Activated CD4-positive, alpha-beta T cell treated with anti-CD3 and anti-CD28 coated beads, Interleukin-2, amount 50 U/mL, for 4 hours (primary cell): ENCODE measurements around the gene MICAL1.
A peak's percentile ranks its signal among the peaks of the same experiment; 100 is the strongest.

Experiments used
- DNase-seq, 2 experiments: peaks; one replicate each; pipeline ENCODE4 v3.0.0-alpha.2; 2020

Gene MICAL1

GRCh38 chr6:109453156-109453555, 2.4 kb downstream of the MICAL1 start:
- DNase-seq = no peak

GRCh38 chr6:109452181-109452580, 3.4 kb downstream of the MICAL1 start:
- DNase-seq = no peak

DNA sequence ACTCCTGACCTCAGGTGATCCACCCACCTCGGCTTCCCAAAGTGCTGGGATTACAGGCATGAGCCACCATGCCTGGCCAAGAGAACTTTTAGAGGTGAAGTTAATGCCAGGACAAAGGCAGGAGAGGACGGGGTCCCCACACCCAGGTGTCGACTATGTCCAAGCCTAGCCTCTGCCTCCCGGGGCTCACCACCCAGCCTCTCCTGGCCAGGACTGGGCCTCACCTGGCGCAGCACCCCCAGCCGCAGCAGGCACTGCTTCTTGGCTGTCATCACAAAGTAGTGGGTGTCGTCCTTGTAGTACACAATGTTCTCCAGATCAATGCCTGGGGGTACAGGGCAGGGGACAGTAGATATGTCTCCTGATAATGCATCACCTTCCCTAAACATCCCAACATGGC, 4.2 kb downstream of the MICAL1 start:
- DNase-seq = no peak

GRCh38 chr6:109450801-109451200, 4.8 kb downstream of the MICAL1 start:
- no peak for DNase-seq

- no peak for DNase-seq
Measured at GRCh38 chr6:109449795-109450673, 5.5 kb downstream of the MICAL1 start.

GRCh38 chr6:109449064-109449794, 6.3 kb downstream of the MICAL1 start:
- no peak for DNase-seq

DNA sequence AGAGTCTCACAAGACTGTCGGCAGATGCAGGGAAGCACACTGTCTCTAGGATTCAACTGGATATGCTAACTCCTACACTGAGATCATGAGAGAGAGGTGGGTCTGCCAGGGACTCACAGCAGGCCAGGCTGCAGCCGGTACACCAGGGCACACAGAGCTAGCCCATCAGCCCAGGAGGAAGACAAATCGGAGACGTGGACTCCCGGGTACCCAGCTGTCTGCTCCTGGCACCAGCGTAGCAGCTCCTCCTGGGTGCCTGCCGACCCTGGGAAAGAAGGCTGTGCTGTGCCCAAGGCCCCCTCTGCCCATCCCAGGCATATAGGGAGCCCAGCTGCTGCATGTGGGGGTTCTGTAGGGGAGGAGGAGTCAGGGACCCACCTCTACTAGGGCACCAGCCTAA, 7.0 kb downstream of the MICAL1 start:
- no peak for DNase-seq

- no peak for DNase-seq
Measured at GRCh38 chr6:109447878-109448555, 7.6 kb downstream of the MICAL1 start.

DNA sequence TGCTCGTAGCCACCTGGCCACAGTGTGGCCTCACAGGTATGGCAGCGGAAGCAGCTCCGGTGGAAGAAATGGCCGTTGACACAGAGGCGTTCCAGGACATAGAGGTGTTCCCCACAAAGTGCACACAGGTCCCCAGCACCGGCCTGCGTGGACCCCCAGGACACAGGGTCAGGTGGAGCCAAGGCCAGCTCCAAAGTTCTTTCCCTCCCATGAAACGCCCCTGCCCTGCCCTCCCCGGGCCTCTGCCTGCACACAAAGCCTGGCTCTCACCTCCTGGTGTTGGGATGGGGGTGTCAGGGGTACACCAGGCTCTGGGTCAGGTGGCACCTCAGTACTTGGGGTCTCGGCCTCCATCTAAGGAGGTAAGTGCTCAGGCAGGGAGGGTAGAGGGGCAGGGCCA, 8.5 kb downstream of the MICAL1 start:
- no peak for DNase-seq

DNA sequence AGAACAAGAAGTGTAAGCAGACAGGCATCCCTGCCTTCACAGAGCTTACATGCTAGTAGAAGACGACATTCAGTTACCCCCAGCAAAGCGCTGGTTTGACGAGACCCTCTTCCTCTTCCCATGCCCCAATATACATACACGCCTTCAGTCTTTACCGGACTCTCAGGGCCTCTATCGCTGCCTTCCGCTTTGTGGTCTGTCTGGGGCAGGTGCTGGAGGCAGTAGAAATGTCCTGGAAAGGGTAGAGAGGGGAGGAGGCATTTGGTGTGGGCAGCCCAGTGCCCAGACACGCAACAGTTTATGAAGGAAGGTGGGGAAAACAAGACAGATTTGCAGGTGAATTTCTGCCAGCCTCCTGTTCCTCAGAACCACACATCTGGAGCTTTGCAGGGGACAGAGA, 9.0 kb downstream of the MICAL1 start:
- no peak for DNase-seq

DNA sequence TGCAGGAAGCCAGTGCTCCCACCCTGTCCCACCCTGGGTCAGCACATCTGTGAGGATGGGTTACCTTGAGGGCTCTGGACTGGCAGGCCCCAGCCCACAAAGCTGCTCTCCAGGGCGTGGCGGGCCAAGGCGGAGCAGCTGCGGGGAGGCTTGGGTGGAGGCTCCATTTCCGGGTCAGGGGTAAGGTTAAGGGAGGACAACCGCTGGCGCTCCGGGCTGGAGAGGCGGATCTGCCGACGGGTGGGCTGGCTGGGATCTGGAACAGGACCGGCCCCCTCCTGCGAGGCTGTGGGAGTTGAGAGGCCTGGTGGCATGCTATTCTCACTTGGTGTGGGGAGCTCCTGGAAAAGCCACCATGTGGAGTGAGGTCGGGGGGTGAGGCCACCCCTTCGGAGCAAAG, 9.5 kb downstream of the MICAL1 start:
- DNase-seq = no peak

DNA sequence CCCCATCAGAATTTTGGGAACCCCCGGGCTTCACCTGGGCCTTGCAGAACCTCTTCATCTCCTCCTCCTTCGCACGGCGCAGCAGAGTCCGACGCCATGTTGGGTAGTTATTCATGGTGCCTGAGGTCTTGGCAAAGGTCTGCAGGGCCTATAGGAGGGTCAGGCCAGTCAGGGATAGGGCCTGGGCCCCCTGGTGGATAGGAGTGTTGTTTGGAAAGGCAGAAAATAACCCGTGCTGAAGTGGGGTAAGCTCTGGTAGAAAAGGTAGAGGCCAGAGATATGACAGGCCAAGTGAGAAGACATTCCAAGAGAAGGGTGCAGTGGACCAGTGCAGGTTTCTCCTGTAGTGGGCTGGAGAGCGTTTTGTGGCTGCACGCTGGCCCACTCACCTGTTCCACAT, 10.2 kb downstream of the MICAL1 start:
- no peak for DNase-seq

GRCh38 chr6:109443425-109443950, 12.1 kb downstream of the MICAL1 start:
- DNase-seq = no peak

GRCh38 chr6:109442393-109442924, 13.1 kb downstream of the MICAL1 start:
- DNase-seq = no peak

- peak; percentile 25 to 31 for DNase-seq
Measured at GRCh38 chr6:109441069-109441816, 14.3 kb downstream of the MICAL1 start.

DNA sequence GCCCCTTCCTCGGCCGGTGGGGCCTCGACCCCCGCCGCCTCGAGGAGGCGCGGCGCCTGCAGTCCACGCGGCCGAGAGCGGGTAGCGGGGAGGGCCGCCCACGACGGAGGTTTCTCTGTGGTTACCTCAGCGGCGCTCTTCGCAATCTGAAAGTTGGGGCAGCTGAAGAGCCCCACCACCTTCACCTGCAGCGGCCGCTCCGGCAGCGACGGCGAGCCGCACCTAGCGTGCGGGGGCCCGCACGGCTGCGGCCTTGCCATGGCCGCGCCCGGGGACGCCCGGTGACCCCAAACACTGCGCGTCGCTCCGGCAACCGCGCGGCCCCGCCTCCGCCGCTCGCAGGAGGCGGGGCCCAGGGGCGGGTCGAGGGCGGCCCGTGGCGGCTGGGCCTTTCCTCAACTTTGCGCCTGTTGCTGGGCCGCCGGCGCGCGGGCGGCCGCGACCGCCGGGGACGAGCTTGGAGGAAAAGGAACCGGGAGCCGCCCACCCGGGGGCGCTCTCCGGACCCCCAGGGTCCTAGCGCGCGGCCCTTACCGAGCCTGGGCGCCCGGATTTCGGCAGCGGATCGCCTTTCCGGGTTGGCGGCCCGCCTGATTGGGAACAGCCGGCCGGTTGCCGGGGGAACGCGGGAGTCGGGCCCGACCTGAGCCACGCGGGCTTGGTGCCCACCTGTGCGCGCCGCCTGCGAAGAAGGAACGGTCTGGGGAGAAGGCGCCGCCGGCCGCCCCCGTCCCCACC, 15.1 kb downstream of the MICAL1 start, which contains the start of the genes PPIL6 and SMPD2:
TSS of gene PPIL6 (minus strand) at position 298 of the 738 bp plus-strand sequence. CDS start at position 260, 38 bp downstream.
TSS of gene SMPD2 (plus strand) at position 394 of the 738 bp plus-strand sequence. CDS start 398 bp downstream, outside the sequence.
- peak; percentile 65 to 69 for DNase-seq

DNA sequence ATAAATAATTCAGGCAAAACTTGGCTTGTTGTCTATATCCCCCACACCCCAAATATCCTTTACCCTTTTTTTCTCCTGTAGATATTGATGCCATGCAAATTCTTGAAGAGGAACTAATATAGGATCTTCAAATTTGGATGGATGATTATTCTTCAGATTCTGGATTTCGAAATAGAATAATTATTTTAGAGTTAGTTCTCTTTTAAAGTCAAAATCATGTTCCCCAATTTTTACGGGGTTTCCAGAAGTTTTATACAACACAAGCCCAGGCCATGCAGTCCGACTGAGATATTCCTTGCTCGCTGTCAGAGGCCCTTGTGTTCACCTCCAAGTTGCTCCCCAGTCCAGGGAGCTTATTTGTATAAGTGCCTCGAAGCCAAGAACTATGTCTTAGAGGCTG, 19.5 kb downstream of the MICAL1 start:
- DNase-seq = no peak

GRCh38 chr6:109434456-109434855, 21.1 kb downstream of the MICAL1 start:
- no peak for DNase-seq

DNA sequence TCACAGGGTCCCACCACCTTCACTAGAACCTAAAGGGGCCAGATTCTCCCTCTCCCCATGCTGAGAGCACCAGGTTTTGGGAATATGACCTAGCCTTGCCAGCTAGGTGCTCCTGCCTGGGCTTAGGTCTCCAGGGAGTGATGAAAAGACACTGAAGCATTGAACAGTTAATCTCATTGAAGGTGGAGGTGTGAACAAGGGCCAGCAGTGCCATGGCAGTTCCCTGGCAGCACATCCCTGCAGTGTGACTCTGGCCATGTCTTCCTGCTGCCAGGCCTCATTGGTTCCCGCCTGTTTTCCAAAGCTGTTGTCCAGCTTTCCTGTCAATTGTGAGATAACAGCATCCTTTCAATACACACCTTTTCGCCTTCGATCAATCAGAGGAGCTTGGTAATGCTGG, 26.1 kb downstream of the MICAL1 start:
- DNase-seq = no peak

DNA sequence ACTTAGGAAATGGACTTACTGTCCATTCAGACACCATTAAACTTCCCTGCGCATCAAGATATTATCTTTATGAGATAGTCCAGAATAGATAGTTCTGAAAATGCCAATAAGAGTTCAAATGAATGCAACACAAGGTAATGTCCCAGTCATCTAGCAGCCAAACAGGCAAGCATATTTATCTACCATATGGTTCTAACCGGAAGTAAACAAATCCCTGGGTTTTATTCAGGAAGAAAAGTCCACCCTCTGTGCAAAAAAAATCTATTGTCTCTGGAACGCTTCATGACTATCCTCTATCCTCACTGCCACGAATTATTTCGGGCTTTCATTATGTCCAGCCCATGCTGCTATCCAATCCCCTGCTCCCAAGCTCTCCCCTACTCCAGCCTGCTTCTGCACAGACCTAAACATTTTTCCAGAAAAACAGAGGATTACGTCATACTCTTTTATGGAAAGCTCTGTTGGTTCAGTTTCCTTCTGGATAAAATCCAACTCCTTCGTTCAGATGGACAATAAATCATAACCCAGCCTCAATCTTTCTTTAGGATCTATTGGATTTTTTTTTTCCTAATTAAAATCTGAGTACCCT, 26.6 kb downstream of the MICAL1 start:
- DNase-seq = no peak

- DNase-seq = no peak
Measured at GRCh38 chr6:109424946-109425345, 30.6 kb downstream of the MICAL1 start.
